Karpas-422 (cell line): ENCODE data around the gene REXO1. TPM values are rescaled to one million over a fixed set of nuclear protein-coding genes. Genes with fewer than 3 reads are reported as not detected.

Experiments
- DNase-seq: peaks from one replicate; pipeline ENCODE4 v3.0.0-alpha.2; 2015
- H2AFZ ChIP-seq: fragments of 200-600 bp; sonication (generic); 2 replicates; pipeline ENCODE4 v1.6.1; 2014; ENCODE audit warnings: antibody characterized with exemption, low read length, mixed read lengths
- H3K27ac ChIP-seq: fragments of 200-600 bp; sonication (generic); 2 replicates; pipeline ENCODE4 v1.5.1; 2014; ENCODE audit warnings: mild to moderate bottlenecking, low read length, moderate library complexity
- H3K27me3 ChIP-seq: fragments of 200-600 bp; sonication (generic); 2 replicates; pipeline ENCODE4 v1.6.1; 2014; ENCODE audit warnings: low read length, mixed read lengths
- H3K36me3 ChIP-seq: fragments of 200-600 bp; sonication (generic); 2 replicates; pipeline ENCODE4 v1.6.1; 2014; ENCODE audit warnings: low read length, mixed read lengths; ENCODE audit not compliant: insufficient read depth
- H3K4me1 ChIP-seq: fragments of 200-600 bp; sonication (generic); 2 replicates; pipeline ENCODE4 v1.6.1; 2014; ENCODE audit warnings: mild to moderate bottlenecking, low read length, mixed read lengths
- H3K4me2 ChIP-seq: fragments of 200-600 bp; sonication (generic); 2 replicates; pipeline ENCODE4 v1.6.1; 2014; ENCODE audit warnings: low read length, low read depth, mild to moderate bottlenecking; ENCODE audit not compliant: poor library complexity, severe bottlenecking
- H3K4me3 ChIP-seq: fragments of 200-600 bp; sonication (generic); 2 replicates; pipeline ENCODE4 v1.5.1; 2014; ENCODE audit warnings: mild to moderate bottlenecking, antibody characterized with exemption, low read length, mixed read lengths
- H3K79me2 ChIP-seq: fragments of 200-600 bp; sonication (generic); 2 replicates; pipeline ENCODE4 v1.6.1; 2014; ENCODE audit warnings: mild to moderate bottlenecking, low read length, mixed read lengths
- H3K9ac ChIP-seq: fragments of 200-600 bp; sonication (generic); 2 replicates; pipeline ENCODE4 v1.6.0; 2014; ENCODE audit warnings: low read length
- H3K9me2 ChIP-seq: fragments of 200-600 bp; sonication (generic), shearing (Covaris generic); replicated peaks from 2 replicates; pipeline ENCODE4 v1.6.0; 2014; ENCODE audit warnings: mild to moderate bottlenecking, low read length, moderate library complexity; ENCODE audit not compliant: insufficient read depth
- H3K9me3 ChIP-seq: fragments of 300-700, 200-600 bp; sonication (generic); 2 replicates; pipeline ENCODE4 v1.6.1; 2014; ENCODE audit warnings: low read length, mixed read lengths
- H4K20me1 ChIP-seq: fragments of 200-600 bp; sonication (generic); 2 replicates; pipeline ENCODE4 v1.6.1; 2014; ENCODE audit warnings: mild to moderate bottlenecking, antibody characterized with exemption, low read length, low read depth; ENCODE audit not compliant: insufficient read depth
- total RNA-seq: library from RNA; depleted of rRNA; stranded (reverse); fragments of >200 nt; shearing (Covaris generic); gene quantifications from 2 replicates; pipeline ENCODE4 v1.2.3, GENCODE V29; 2014; ENCODE audit warnings: low replicate concordance

REXO1 gene
- total RNA-seq, 1 experiment from 2014 or later = 15.7 TPM

- no peak overlapping the region for H3K4me2 ChIP-seq
- H2AFZ ChIP-seq = no peak overlapping the region
- H3K4me1 ChIP-seq = no peaks in the 10 kb centered on the region
These were observed 61.2 kb downstream of the REXO1 start for GRCh38 chr19:1787116-1787515.

GRCh38 chr19:1786668-1787067 lies 61.6 kb downstream of the REXO1 start:
- H3K9me2 ChIP-seq = no peaks in the 10 kb centered on the region
- no peaks in the 10 kb centered on the region for H3K36me3 ChIP-seq
- no peak overlapping the region for H2AFZ ChIP-seq
- no peak overlapping the region for H3K27ac ChIP-seq
- no peaks in the 10 kb centered on the region for H3K79me2 ChIP-seq
- H3K4me1 ChIP-seq = no peaks in the 10 kb centered on the region
- H3K4me3 ChIP-seq = no peak overlapping the region
- H3K9ac ChIP-seq = no peak overlapping the region
- H3K27me3 ChIP-seq = no peaks in the 10 kb centered on the region
- H4K20me1 ChIP-seq = no peaks in the 10 kb centered on the region
- no peak overlapping the region for H3K4me2 ChIP-seq
- peaks cover 1% of the 10 kb centered on the region for H3K9me3 ChIP-seq
- no peak for DNase-seq

More at GRCh38 chr19:1787116-1787515, 61.2 kb downstream of the REXO1 start:
- Histone ChIP-seq H3K4me3 (no peak overlapping the region), H3K9me3 (no peaks in the 10 kb centered on the region; the same call in 1 of the 2 replicates), H3K9me2 (no peaks in the 10 kb centered on the region), H3K36me3 (no peaks in the 10 kb centered on the region), H3K27me3 (no peaks in the 10 kb centered on the region), H4K20me1 (no peaks in the 10 kb centered on the region), H3K79me2 (no peaks in the 10 kb centered on the region), H3K27ac (no peak overlapping the region), H3K9ac (no peak overlapping the region)
- no peak for DNase-seq

- Histone ChIP-seq H3K27me3 (no peaks in the 10 kb centered on the region), H3K79me2 (no peaks in the 10 kb centered on the region), H3K9me3 (peaks cover 4% of the 10 kb centered on the region)
These were observed 63.0 kb downstream of the REXO1 start for GRCh38 chr19:1785310-1785709.

GRCh38 chr19:1783874-1784273 lies 64.4 kb downstream of the REXO1 start:
- Histone ChIP-seq H3K9ac (no peak overlapping the region), H2AFZ (no peak overlapping the region), H3K36me3 (no peaks in the 10 kb centered on the region), H3K4me3 (no peak overlapping the region), H3K27me3 (no peaks in the 10 kb centered on the region), H3K79me2 (no peaks in the 10 kb centered on the region), H3K27ac (no peak overlapping the region), H3K9me3 (peaks cover 4% of the 10 kb centered on the region), H3K9me2 (no peaks in the 10 kb centered on the region), H3K4me1 (peaks cover 9% of the 10 kb centered on the region), H3K4me2 (no peak overlapping the region), H4K20me1 (no peaks in the 10 kb centered on the region)
- DNase-seq = no peak

More at GRCh38 chr19:1785310-1785709, 63.0 kb downstream of the REXO1 start:
- no peak overlapping the region for H3K4me3 ChIP-seq
- no peak overlapping the region for H3K9ac ChIP-seq
- H4K20me1 ChIP-seq = no peaks in the 10 kb centered on the region
- peaks cover 4% of the 10 kb centered on the region for H3K4me1 ChIP-seq
- no peak overlapping the region for H3K4me2 ChIP-seq
- no peak for DNase-seq
- no peaks in the 10 kb centered on the region for H3K36me3 ChIP-seq
- no peak overlapping the region for H3K27ac ChIP-seq
- H2AFZ ChIP-seq = no peak overlapping the region
- no peaks in the 10 kb centered on the region for H3K9me2 ChIP-seq

- no peaks in the 10 kb centered on the region for H4K20me1 ChIP-seq
- H3K27me3 ChIP-seq = no peaks in the 10 kb centered on the region
These were observed 64.9 kb downstream of the REXO1 start for GRCh38 chr19:1783354-1783753.

GRCh38 chr19:1782521-1782920 lies 65.8 kb downstream of the REXO1 start:
- Histone ChIP-seq H3K9ac (no peak overlapping the region), H3K9me3 (peaks cover 4% of the 10 kb centered on the region), H3K27ac (no peak overlapping the region), H3K4me3 (no peak overlapping the region), H3K36me3 (no peaks in the 10 kb centered on the region), H3K9me2 (no peaks in the 10 kb centered on the region), H3K79me2 (no peaks in the 10 kb centered on the region), H3K27me3 (no peaks in the 10 kb centered on the region), H3K4me1 (peaks cover 9% of the 10 kb centered on the region), H4K20me1 (no peaks in the 10 kb centered on the region), H2AFZ (no peak overlapping the region), H3K4me2 (no peak overlapping the region)
- no peak for DNase-seq

More at GRCh38 chr19:1783354-1783753, 64.9 kb downstream of the REXO1 start:
- Histone ChIP-seq H3K27ac (no peak overlapping the region), H3K36me3 (no peaks in the 10 kb centered on the region), H2AFZ (no peak overlapping the region), H3K9me3 (peaks cover 4% of the 10 kb centered on the region), H3K9ac (no peak overlapping the region), H3K4me2 (no peak overlapping the region), H3K4me3 (no peak overlapping the region), H3K79me2 (no peaks in the 10 kb centered on the region), H3K9me2 (no peaks in the 10 kb centered on the region), H3K4me1 (peaks cover 9% of the 10 kb centered on the region)
- DNase-seq = peak; percentile 63

GRCh38 chr19:1780272-1780958 lies 67.9 kb downstream of the REXO1 start:
- H3K4me2 ChIP-seq = no peak overlapping the region
- H3K27ac ChIP-seq = no peak overlapping the region
- no peaks in the 10 kb centered on the region for H3K27me3 ChIP-seq
- no peak overlapping the region for H3K9ac ChIP-seq
- no peak overlapping the region for H3K4me3 ChIP-seq
- H3K9me3 ChIP-seq = peaks cover 4% of the 10 kb centered on the region
- H4K20me1 ChIP-seq = no peaks in the 10 kb centered on the region
- peaks cover 9% of the 10 kb centered on the region for H3K4me1 ChIP-seq
- peak; percentile 78 for DNase-seq
- H3K79me2 ChIP-seq = no peaks in the 10 kb centered on the region
- no peaks in the 10 kb centered on the region for H3K36me3 ChIP-seq
- no peaks in the 10 kb centered on the region for H3K9me2 ChIP-seq
- H2AFZ ChIP-seq = no peak overlapping the region

GRCh38 chr19:1779574-1779973 lies 68.7 kb downstream of the REXO1 start:
- H3K79me2 ChIP-seq = no peaks in the 10 kb centered on the region
- H2AFZ ChIP-seq = no peak overlapping the region
- H3K4me1 ChIP-seq = peaks cover 9% of the 10 kb centered on the region
- no peak for DNase-seq
- H3K4me2 ChIP-seq = no peak overlapping the region
- no peaks in the 10 kb centered on the region for H3K9me2 ChIP-seq
- no peak overlapping the region for H3K9ac ChIP-seq
- no peak overlapping the region for H3K4me3 ChIP-seq
- H3K9me3 ChIP-seq = peaks cover 4% of the 10 kb centered on the region
- no peaks in the 10 kb centered on the region for H4K20me1 ChIP-seq
- no peak overlapping the region for H3K27ac ChIP-seq
- H3K27me3 ChIP-seq = no peaks in the 10 kb centered on the region
- H3K36me3 ChIP-seq = no peaks in the 10 kb centered on the region
